GM12878 (cell line): ENCODE results near the gene RASSF8.

Source experiments
- ASH2L ChIP-seq: fragments of 300-600, 200-600 bp; sonication (generic); IDR thresholded peaks from 2 replicates; pipeline ENCODE4 v1.6.1; 2017; ENCODE audit warnings: low read depth, mild to moderate bottlenecking, borderline replicate concordance
- BHLHE40 ChIP-seq, 2 experiments: fragments of 450-650 bp in 1 of 2; IDR thresholded peaks; 2 replicates each; pipeline ENCODE4 v1.6.1; 2011 to 2017; ENCODE audit warnings: low read depth in 2 of 2, borderline replicate concordance in 1 of 2, improper control_type of control experiment in 1 of 2, low read length in 1 of 2, mild to moderate bottlenecking in 1 of 2
- CEBPB ChIP-seq, 2 experiments: fragments of 150-350 bp in 1 of 2; IDR thresholded peaks; 2 replicates each; pipeline ENCODE4 v1.6.1; 2012 to 2014; ENCODE audit warnings: low read depth in 2 of 2, low read length in 2 of 2, borderline replicate concordance in 1 of 2, inconsistent platforms in 1 of 2
- ETV6 ChIP-seq, 2 experiments: fragments of 450-650 bp in 1 of 2; IDR thresholded peaks in 1 of 2; conservative IDR thresholded peaks in 1 of 2; 2 replicates each; pipeline ENCODE4 v1.6.1; 2014; ENCODE audit warnings: antibody characterized with exemption in 1 of 2, borderline replicate concordance in 1 of 2, low read depth in 1 of 2, mild to moderate bottlenecking in 1 of 2, moderate library complexity in 1 of 2
- MEF2B ChIP-seq: fragments of 450-650 bp; IDR thresholded peaks from 2 replicates; pipeline ENCODE4 v1.6.1; 2018; ENCODE audit warnings: mild to moderate bottlenecking, moderate library complexity; ENCODE audit not compliant: partially characterized antibody, poor library complexity, severe bottlenecking
- SREBF1 ChIP-seq: IDR thresholded peaks from 2 replicates; pipeline ENCODE4 v1.6.1; 2012; ENCODE audit warnings: mild to moderate bottlenecking, low read length
- ZNF24 ChIP-seq: fragments of 450-650 bp; IDR thresholded peaks from 2 replicates; pipeline ENCODE4 v1.6.1; 2017; ENCODE audit warnings: antibody characterized with exemption, mild to moderate bottlenecking
- ZNF274 ChIP-seq: IDR thresholded peaks from one replicate; pipeline ENCODE4 v1.8.0; 2011; ENCODE audit not compliant: insufficient read length, insufficient read depth
- TF ChIP-seq, protein P1 (sequence below), 3 experiments: IDR thresholded peaks in 2 of 3; conservative IDR thresholded peaks in 1 of 3; 2 replicates each; pipeline ENCODE4 v1.5.1; 2011; ENCODE audit warnings: low read depth in 3 of 3, low read length in 3 of 3, mild to moderate bottlenecking in 3 of 3, control low read depth in 2 of 3, moderate library complexity in 2 of 3, inconsistent platforms in 1 of 3, mixed read lengths in 1 of 3; ENCODE audit not compliant: control insufficient read depth in 2 of 3, insufficient read depth in 1 of 3; ENCODE audit errors: extremely low read depth in 1 of 3

GRCh38 chr12:26018926-26019325 is 60.4 kb downstream of the RASSF8 start:
- TF ChIP-seq ETV6 (conservative IDR thresholded peaks at IDR 0.05 in 1 of 2, IDR thresholded peaks at IDR 0.05 in 1 of 2; ENCODE audit: borderline replicate concordance in 1 of 2, low read depth in 1 of 2) (no peak), MEF2B (no peak), ZNF274 (no peak), ASH2L (no peak), SREBF1 (no peak), BHLHE40 (IDR thresholded peaks at IDR 0.05; ENCODE audit: borderline replicate concordance in 1 of 2, low read depth in 2 of 2, low read length in 1 of 2) (no peak), ZNF24 (no peak), CEBPB (IDR thresholded peaks at IDR 0.05; ENCODE audit: borderline replicate concordance in 1 of 2, low read depth in 2 of 2, low read length in 2 of 2) (no peak)
- TF ChIP-seq, protein P1, sequence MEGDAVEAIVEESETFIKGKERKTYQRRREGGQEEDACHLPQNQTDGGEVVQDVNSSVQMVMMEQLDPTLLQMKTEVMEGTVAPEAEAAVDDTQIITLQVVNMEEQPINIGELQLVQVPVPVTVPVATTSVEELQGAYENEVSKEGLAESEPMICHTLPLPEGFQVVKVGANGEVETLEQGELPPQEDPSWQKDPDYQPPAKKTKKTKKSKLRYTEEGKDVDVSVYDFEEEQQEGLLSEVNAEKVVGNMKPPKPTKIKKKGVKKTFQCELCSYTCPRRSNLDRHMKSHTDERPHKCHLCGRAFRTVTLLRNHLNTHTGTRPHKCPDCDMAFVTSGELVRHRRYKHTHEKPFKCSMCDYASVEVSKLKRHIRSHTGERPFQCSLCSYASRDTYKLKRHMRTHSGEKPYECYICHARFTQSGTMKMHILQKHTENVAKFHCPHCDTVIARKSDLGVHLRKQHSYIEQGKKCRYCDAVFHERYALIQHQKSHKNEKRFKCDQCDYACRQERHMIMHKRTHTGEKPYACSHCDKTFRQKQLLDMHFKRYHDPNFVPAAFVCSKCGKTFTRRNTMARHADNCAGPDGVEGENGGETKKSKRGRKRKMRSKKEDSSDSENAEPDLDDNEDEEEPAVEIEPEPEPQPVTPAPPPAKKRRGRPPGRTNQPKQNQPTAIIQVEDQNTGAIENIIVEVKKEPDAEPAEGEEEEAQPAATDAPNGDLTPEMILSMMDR (IDR thresholded peaks at IDR 0.05 in 2 of 3, conservative IDR thresholded peaks at IDR 0.05 in 1 of 3; ENCODE audit: control insufficient read depth in 2 of 3, extremely low read depth in 1 of 3, insufficient read depth in 1 of 3, low read depth in 3 of 3, low read length in 3 of 3) = no peak
